H1 (cell line): Measurements from ENCODE around the gene ZNF836.
A peak's percentile ranks its signal among the peaks of the same experiment; 100 is the strongest.

Source experiments
- CREB1 ChIP-seq: IDR thresholded peaks from 2 replicates; pipeline ENCODE4 v1.6.1; 2012; ENCODE audit warnings: inconsistent platforms
- EZH2 ChIP-seq: fragments of 200-600 bp; sonication (generic); IDR thresholded peaks from 2 replicates; pipeline ENCODE4 v1.7.1; 2012; ENCODE audit warnings: low read depth, mild to moderate bottlenecking, moderate library complexity, low read length, inconsistent platforms; ENCODE audit not compliant: severe bottlenecking
- GTF2F1 ChIP-seq: IDR thresholded peaks from 2 replicates; pipeline ENCODE4 v1.6.1; 2012; ENCODE audit warnings: low read depth, low read length, improper control_type of control experiment, borderline replicate concordance
- NANOG ChIP-seq: IDR thresholded peaks from 2 replicates; pipeline ENCODE4 v1.6.1; 2011; ENCODE audit warnings: low read length, low read depth, mild to moderate bottlenecking, inconsistent platforms; ENCODE audit not compliant: insufficient read depth, poor library complexity, severe bottlenecking
- POLR2A ChIP-seq, 2 experiments: IDR thresholded peaks; 1 replicate in 1 of 2; 2 replicates in 1 of 2; pipeline ENCODE4 v1.6.1; 2011; ENCODE audit warnings: low read depth in 2 of 2, low read length in 2 of 2, mild to moderate bottlenecking in 2 of 2; ENCODE audit errors: control extremely low read depth in 1 of 2
- TF ChIP-seq, protein P1 (sequence below), 3 experiments: IDR thresholded peaks; 1 replicate in 2 of 3; 2 replicates in 1 of 3; pipeline versions ENCODE4 v1.5.1 to v1.6.1; 2011; ENCODE audit warnings: low read length in 3 of 3, mild to moderate bottlenecking in 3 of 3, inconsistent platforms in 2 of 3, low read depth in 1 of 3, moderate library complexity in 1 of 3; ENCODE audit not compliant: insufficient read depth in 1 of 3; ENCODE audit errors: control extremely low read depth in 1 of 3

GRCh38 chr19:52115526-52116053 is 55.8 kb downstream of the ZNF836 start:
- TF ChIP-seq GTF2F1 (0 out of 2 replicates have a peak, but pooled peaks have one; percentile 52), CREB1 (no peak), NANOG (no peak), EZH2 (no peak), POLR2A (IDR thresholded peaks at IDR 0.05; ENCODE audit: control extremely low read depth in 1 of 2, low read depth in 2 of 2, low read length in 2 of 2) (no peak)
- TF ChIP-seq, protein P1, sequence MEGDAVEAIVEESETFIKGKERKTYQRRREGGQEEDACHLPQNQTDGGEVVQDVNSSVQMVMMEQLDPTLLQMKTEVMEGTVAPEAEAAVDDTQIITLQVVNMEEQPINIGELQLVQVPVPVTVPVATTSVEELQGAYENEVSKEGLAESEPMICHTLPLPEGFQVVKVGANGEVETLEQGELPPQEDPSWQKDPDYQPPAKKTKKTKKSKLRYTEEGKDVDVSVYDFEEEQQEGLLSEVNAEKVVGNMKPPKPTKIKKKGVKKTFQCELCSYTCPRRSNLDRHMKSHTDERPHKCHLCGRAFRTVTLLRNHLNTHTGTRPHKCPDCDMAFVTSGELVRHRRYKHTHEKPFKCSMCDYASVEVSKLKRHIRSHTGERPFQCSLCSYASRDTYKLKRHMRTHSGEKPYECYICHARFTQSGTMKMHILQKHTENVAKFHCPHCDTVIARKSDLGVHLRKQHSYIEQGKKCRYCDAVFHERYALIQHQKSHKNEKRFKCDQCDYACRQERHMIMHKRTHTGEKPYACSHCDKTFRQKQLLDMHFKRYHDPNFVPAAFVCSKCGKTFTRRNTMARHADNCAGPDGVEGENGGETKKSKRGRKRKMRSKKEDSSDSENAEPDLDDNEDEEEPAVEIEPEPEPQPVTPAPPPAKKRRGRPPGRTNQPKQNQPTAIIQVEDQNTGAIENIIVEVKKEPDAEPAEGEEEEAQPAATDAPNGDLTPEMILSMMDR (IDR thresholded peaks at IDR 0.05; ENCODE audit: control extremely low read depth in 1 of 3, insufficient read depth in 1 of 3, low read depth in 1 of 3, low read length in 3 of 3): no peak
